Upper lobe of left lung (tissue), 4 donors: ENCODE data around the gene DGKI.

Experiments
- POLR2AphosphoS5 ChIP-seq, 2 donors: sonication (generic); formaldehyde crosslinking; IDR thresholded peaks; one replicate each; pipeline ENCODE4 v1.5.1; 2017; ENCODE audit warnings: antibody characterized with exemption in 2 of 2
- TF ChIP-seq, protein P1 (sequence below), 6 experiments: fragments of 450-650 bp in 4 of 6; fragments of 200-600 bp in 2 of 6; sonication (generic) in 2 of 6; IDR thresholded peaks; one replicate each; pipeline ENCODE4 v1.5.1; 2016 to 2019; ENCODE audit warnings: antibody characterized with exemption in 6 of 6

DNA sequence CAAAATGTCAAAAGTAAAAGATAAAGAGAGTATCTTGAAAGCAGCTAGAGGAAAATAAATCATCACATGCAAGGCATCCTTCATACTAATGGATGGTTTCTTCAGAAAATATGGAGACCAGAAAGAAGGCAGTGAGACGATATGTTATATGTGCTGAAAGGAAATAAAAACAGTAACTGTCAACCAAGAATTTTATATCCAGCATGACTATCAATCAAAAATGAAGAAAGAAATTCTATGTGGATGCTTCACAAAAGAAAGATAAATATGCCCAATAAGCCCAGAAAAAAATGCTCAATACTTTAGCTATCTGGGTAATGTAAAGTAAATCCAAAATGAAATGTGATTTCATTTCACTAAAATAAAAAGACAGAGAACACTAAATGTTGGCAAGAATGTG lies 142.1 kb downstream of the DGKI start:
- TF ChIP-seq, protein P1, sequence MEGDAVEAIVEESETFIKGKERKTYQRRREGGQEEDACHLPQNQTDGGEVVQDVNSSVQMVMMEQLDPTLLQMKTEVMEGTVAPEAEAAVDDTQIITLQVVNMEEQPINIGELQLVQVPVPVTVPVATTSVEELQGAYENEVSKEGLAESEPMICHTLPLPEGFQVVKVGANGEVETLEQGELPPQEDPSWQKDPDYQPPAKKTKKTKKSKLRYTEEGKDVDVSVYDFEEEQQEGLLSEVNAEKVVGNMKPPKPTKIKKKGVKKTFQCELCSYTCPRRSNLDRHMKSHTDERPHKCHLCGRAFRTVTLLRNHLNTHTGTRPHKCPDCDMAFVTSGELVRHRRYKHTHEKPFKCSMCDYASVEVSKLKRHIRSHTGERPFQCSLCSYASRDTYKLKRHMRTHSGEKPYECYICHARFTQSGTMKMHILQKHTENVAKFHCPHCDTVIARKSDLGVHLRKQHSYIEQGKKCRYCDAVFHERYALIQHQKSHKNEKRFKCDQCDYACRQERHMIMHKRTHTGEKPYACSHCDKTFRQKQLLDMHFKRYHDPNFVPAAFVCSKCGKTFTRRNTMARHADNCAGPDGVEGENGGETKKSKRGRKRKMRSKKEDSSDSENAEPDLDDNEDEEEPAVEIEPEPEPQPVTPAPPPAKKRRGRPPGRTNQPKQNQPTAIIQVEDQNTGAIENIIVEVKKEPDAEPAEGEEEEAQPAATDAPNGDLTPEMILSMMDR (IDR thresholded peaks at IDR 0.05), result no peak
- no peak for TF ChIP-seq POLR2AphosphoS5 (IDR thresholded peaks at IDR 0.05)
